ENCODE measurements around the gene NPTXR. TPM values are rescaled to one million over a fixed set of nuclear protein-coding genes. Genes with fewer than 3 reads are reported as not detected.

NPTXR gene
- total and polyA plus RNA-seq, 2 donors: 0.28 to 1.3 TPM

GRCh38 chr22:38840129-38840528 is 3.7 kb downstream of the NPTXR start:
- Histone ChIP-seq H3K36me3 (ENCODE audit: control insufficient read depth in 2 of 2, insufficient read depth in 2 of 2, low read length in 1 of 2) (no peaks in the 10 kb centered on the region), H3K4me1 (ENCODE audit: control insufficient read depth in 2 of 2, insufficient read depth in 2 of 2, low read length in 2 of 2) (peaks cover 3 to 6% of the 10 kb centered on the region in 2 donors), H3K4me3 (ENCODE audit: low read length in 2 of 2) (no peak overlapping the region), H3K27ac (ENCODE audit: low read depth in 1 of 2, low read length in 1 of 2) (no peak overlapping the region), H3K9me3 (ENCODE audit: control insufficient read depth in 2 of 2, insufficient read depth in 1 of 2, low read length in 1 of 2) (no peaks in the 10 kb centered on the region), H3K27me3 (ENCODE audit: control insufficient read depth in 2 of 2, insufficient read depth in 1 of 2, low read length in 1 of 2) (peaks cover 36 to 69% of the 10 kb centered on the region in 2 donors)
- 95% methylated on average over 3 of the region's 3 CpGs for WGBS
- no peak for DNase-seq (ENCODE audit: low read depth in 6 of 9, low spot score in 9 of 9)

GRCh38 chr22:38839686-38840085 is 4.1 kb downstream of the NPTXR start:
- no peak for DNase-seq (ENCODE audit: low read depth in 6 of 9, low spot score in 9 of 9)
- Histone ChIP-seq H3K4me3 (ENCODE audit: low read length in 2 of 2) (no peak overlapping the region), H3K4me1 (ENCODE audit: control insufficient read depth in 2 of 2, insufficient read depth in 2 of 2, low read length in 2 of 2) (peaks cover 3 to 6% of the 10 kb centered on the region in 2 donors), H3K27ac (ENCODE audit: low read depth in 1 of 2, low read length in 1 of 2) (no peak overlapping the region), H3K9me3 (ENCODE audit: control insufficient read depth in 2 of 2, insufficient read depth in 1 of 2, low read length in 1 of 2) (no peaks in the 10 kb centered on the region), H3K36me3 (ENCODE audit: control insufficient read depth in 2 of 2, insufficient read depth in 2 of 2, low read length in 1 of 2) (no peaks in the 10 kb centered on the region), H3K27me3 (ENCODE audit: control insufficient read depth in 2 of 2, insufficient read depth in 1 of 2, low read length in 1 of 2) (peaks cover 33 to 67% of the 10 kb centered on the region in 2 donors)
- 95% methylated on average over 1 of the region's 1 CpG for WGBS

- Histone ChIP-seq H3K27me3 (ENCODE audit: control insufficient read depth in 2 of 2, insufficient read depth in 1 of 2, low read length in 1 of 2) (peaks cover 12 to 57% of the 10 kb centered on the region in 2 donors), H3K27ac (ENCODE audit: low read depth in 1 of 2, low read length in 1 of 2) (no peak overlapping the region), H3K4me1 (ENCODE audit: control insufficient read depth in 2 of 2, insufficient read depth in 2 of 2, low read length in 2 of 2) (peaks cover 0 to 4% of the 10 kb centered on the region in 2 donors), H3K9me3 (ENCODE audit: control insufficient read depth in 2 of 2, insufficient read depth in 1 of 2, low read length in 1 of 2) (no peaks in the 10 kb centered on the region), H3K36me3 (ENCODE audit: control insufficient read depth in 2 of 2, insufficient read depth in 2 of 2, low read length in 1 of 2) (no peaks in the 10 kb centered on the region), H3K4me3 (ENCODE audit: low read length in 2 of 2) (no peak overlapping the region)
- no peak for DNase-seq (ENCODE audit: low read depth in 6 of 9, low spot score in 9 of 9)
- WGBS: 95% methylated on average over 6 of the region's 6 CpGs
These were observed 6.4 kb downstream of the NPTXR start for GRCh38 chr22:38837414-38837928.

DNA sequence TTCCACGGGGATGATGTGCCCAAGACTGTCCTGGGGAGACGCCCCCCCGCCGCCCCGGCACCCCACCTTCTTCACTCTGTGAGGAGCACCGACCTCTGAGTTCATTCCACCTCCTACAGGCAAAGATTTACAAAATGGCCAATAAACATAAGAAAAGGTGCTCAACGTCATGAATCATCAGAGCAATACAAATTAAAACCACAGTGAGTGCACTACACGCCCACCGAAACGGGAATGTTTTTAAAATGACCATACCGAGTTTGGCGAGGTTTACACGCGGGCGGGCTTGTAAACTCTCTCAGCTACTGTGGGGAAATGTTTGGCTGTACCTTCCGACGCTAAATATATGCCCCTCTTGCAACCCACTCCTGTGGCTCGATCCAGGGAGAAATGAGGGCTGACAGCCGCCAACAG is 7.9 kb downstream of the NPTXR start:
- H3K27me3 ChIP-seq (ENCODE audit: control insufficient read depth in 2 of 2, insufficient read depth in 1 of 2, low read length in 1 of 2): peaks cover under 1 to 43% of the 10 kb centered on the region in 2 donors
- no peak overlapping the region for H3K27ac ChIP-seq (ENCODE audit: low read depth in 1 of 2, low read length in 1 of 2)
- no peak for DNase-seq (ENCODE audit: low read depth in 6 of 9, low spot score in 9 of 9)
- no peaks in the 10 kb centered on the region for H3K9me3 ChIP-seq (ENCODE audit: control insufficient read depth in 2 of 2, insufficient read depth in 1 of 2, low read length in 1 of 2)
- no peaks in the 10 kb centered on the region for H3K4me1 ChIP-seq (ENCODE audit: control insufficient read depth in 2 of 2, insufficient read depth in 2 of 2, low read length in 2 of 2)
- no peak overlapping the region for H3K4me3 ChIP-seq (ENCODE audit: low read length in 2 of 2)
- WGBS: 88% methylated on average over 19 of the region's 19 CpGs
- no peaks in the 10 kb centered on the region for H3K36me3 ChIP-seq (ENCODE audit: control insufficient read depth in 2 of 2, insufficient read depth in 2 of 2, low read length in 1 of 2)

- H3K9me3 ChIP-seq (ENCODE audit: control insufficient read depth in 2 of 2, insufficient read depth in 1 of 2, low read length in 1 of 2): no peaks in the 10 kb centered on the region
- no peak for DNase-seq (ENCODE audit: low read depth in 6 of 9, low spot score in 9 of 9)
These were observed 8.8 kb downstream of the NPTXR start for GRCh38 chr22:38834991-38835390.

DNA sequence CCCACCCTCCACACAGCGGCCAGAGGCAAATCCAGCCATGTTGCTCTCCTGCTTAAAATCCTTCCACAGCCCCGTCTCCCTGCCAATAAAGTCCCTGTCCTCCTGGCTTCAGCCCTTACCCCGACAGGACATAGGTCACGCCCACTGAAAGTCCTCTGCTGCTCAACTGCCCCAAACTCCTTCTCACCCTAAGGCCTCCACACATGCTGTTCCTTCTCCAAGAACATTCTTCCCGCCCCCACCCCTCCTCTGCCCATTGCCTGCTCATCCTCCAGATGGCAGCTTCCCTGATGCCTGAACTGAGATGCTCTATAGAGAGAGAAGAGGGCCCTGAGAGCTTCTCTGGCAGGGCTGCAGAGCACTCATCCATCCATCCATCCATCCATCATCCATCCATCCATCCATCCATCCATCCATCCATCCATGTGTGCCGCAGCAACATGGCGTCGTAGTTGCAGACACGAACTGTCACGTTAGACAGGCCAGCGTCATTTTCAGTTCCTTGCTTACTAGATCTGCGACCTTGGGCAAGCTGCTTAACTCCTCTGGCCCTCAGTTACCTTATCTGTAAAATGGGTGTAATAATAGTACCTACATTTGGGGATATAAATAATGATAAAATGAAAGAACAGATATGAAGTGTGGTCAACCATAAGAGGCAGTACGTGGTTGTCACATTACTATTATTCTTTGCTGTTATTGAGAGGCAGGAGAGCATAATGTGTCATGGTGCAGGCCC is 9.4 kb downstream of the NPTXR start:
- no peaks in the 10 kb centered on the region for H3K36me3 ChIP-seq (ENCODE audit: control insufficient read depth in 2 of 2, insufficient read depth in 2 of 2, low read length in 1 of 2)
- DNase-seq (ENCODE audit: low read depth in 6 of 9, low spot score in 9 of 9): no peak
- H3K27me3 ChIP-seq (ENCODE audit: control insufficient read depth in 2 of 2, insufficient read depth in 1 of 2, low read length in 1 of 2): peaks cover 0 to 34% of the 10 kb centered on the region in 2 donors
- no peaks in the 10 kb centered on the region for H3K9me3 ChIP-seq (ENCODE audit: control insufficient read depth in 2 of 2, insufficient read depth in 1 of 2, low read length in 1 of 2)
- WGBS: 86% methylated on average over 13 of the region's 13 CpGs
- no peak overlapping the region for H3K4me3 ChIP-seq (ENCODE audit: low read length in 2 of 2)
- H3K27ac ChIP-seq (ENCODE audit: low read depth in 1 of 2, low read length in 1 of 2): no peak overlapping the region
- H3K4me1 ChIP-seq (ENCODE audit: control insufficient read depth in 2 of 2, insufficient read depth in 2 of 2, low read length in 2 of 2): no peaks in the 10 kb centered on the region

More at GRCh38 chr22:38834991-38835390, 8.8 kb downstream of the NPTXR start:
- H3K36me3 ChIP-seq (ENCODE audit: control insufficient read depth in 2 of 2, insufficient read depth in 2 of 2, low read length in 1 of 2): no peaks in the 10 kb centered on the region
- WGBS: 95% methylated on average over 5 of the region's 5 CpGs
- no peaks in the 10 kb centered on the region for H3K4me1 ChIP-seq (ENCODE audit: control insufficient read depth in 2 of 2, insufficient read depth in 2 of 2, low read length in 2 of 2)
- H3K4me3 ChIP-seq (ENCODE audit: low read length in 2 of 2): no peak overlapping the region
- H3K27ac ChIP-seq (ENCODE audit: low read depth in 1 of 2, low read length in 1 of 2): no peak overlapping the region
- H3K27me3 ChIP-seq (ENCODE audit: control insufficient read depth in 2 of 2, insufficient read depth in 1 of 2, low read length in 1 of 2): peaks cover 0 to 36% of the 10 kb centered on the region in 2 donors

- WGBS: 87% methylated on average over 3 of the region's 3 CpGs
- DNase-seq (ENCODE audit: low read depth in 6 of 9, low spot score in 9 of 9): no peak
These were observed 10.8 kb downstream of the NPTXR start for GRCh38 chr22:38833061-38833460.

GRCh38 chr22:38832005-38832978 is 11.5 kb downstream of the NPTXR start:
- H3K27ac ChIP-seq (ENCODE audit: low read depth in 1 of 2, low read length in 1 of 2): no peak overlapping the region
- no peak for DNase-seq (ENCODE audit: low read depth in 6 of 9, low spot score in 9 of 9)
- peaks cover 0 to 27% of the 10 kb centered on the region in 2 donors for H3K27me3 ChIP-seq (ENCODE audit: control insufficient read depth in 2 of 2, insufficient read depth in 1 of 2, low read length in 1 of 2)
- no peaks in the 10 kb centered on the region for H3K36me3 ChIP-seq (ENCODE audit: control insufficient read depth in 2 of 2, insufficient read depth in 2 of 2, low read length in 1 of 2)
- no peaks in the 10 kb centered on the region for H3K4me1 ChIP-seq (ENCODE audit: control insufficient read depth in 2 of 2, insufficient read depth in 2 of 2, low read length in 2 of 2)
- no peak overlapping the region for H3K4me3 ChIP-seq (ENCODE audit: low read length in 2 of 2)
- 96% methylated on average over 30 of the region's 30 CpGs for WGBS
- no peaks in the 10 kb centered on the region for H3K9me3 ChIP-seq (ENCODE audit: control insufficient read depth in 2 of 2, insufficient read depth in 1 of 2, low read length in 1 of 2)

More at GRCh38 chr22:38833061-38833460, 10.8 kb downstream of the NPTXR start:
- Histone ChIP-seq H3K4me3 (ENCODE audit: low read length in 2 of 2) (no peak overlapping the region), H3K27ac (ENCODE audit: low read depth in 1 of 2, low read length in 1 of 2) (no peak overlapping the region), H3K9me3 (ENCODE audit: control insufficient read depth in 2 of 2, insufficient read depth in 1 of 2, low read length in 1 of 2) (no peaks in the 10 kb centered on the region), H3K27me3 (ENCODE audit: control insufficient read depth in 2 of 2, insufficient read depth in 1 of 2, low read length in 1 of 2) (peaks cover 0 to 28% of the 10 kb centered on the region in 2 donors), H3K36me3 (ENCODE audit: control insufficient read depth in 2 of 2, insufficient read depth in 2 of 2, low read length in 1 of 2) (no peaks in the 10 kb centered on the region), H3K4me1 (ENCODE audit: control insufficient read depth in 2 of 2, insufficient read depth in 2 of 2, low read length in 2 of 2) (no peaks in the 10 kb centered on the region)

All from thymus (tissue), 11 donors.